Measurements from ENCODE around the gene GEMIN4. TPM values are rescaled to one million over a fixed set of nuclear protein-coding genes. Genes with fewer than 3 reads are reported as not detected.

Gene GEMIN4
- total and polyA plus RNA-seq, 2 of the 8 experiments (the other 6 are each of a cell fraction or from before 2014, with no cell fraction given) = 32.1 to 51.9 TPM

DNA sequence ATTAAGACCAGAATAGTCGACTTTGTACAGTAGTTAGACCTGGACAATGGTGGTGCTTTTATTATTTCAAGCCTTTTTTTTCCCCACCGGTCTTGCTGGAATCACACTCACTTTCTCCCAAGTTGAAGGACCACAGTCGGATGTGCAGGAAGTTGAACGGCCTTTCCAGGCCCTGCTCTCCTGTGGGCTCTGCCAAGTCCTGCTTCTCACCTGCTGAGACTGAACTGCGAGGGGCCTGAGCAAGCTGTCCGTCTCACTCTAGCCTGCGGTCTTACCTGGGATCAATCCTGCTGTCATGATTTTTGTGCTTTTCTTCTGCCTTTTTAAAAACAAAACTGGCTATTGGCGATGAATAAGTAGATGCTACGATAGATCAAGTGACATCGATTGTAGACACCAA lies 18.3 kb downstream of the GEMIN4 start (continued):
- TF ChIP-seq, protein P1, sequence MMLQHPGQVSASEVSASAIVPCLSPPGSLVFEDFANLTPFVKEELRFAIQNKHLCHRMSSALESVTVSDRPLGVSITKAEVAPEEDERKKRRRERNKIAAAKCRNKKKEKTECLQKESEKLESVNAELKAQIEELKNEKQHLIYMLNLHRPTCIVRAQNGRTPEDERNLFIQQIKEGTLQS (IDR thresholded peaks at IDR 0.05; ENCODE audit: insufficient read depth, low read depth, low read length) = no peak
- TF ChIP-seq RNF2 (IDR thresholded peaks at IDR 0.05; ENCODE audit: borderline replicate concordance, low read depth, low read length, missing control alignments, poor library complexity, severe bottlenecking) = no peak
- no peak for TF ChIP-seq E2F6 (IDR thresholded peaks at IDR 0.05)
- no peak for TF ChIP-seq USF2 (IDR thresholded peaks at IDR 0.05; ENCODE audit: low read length)
- TF ChIP-seq GABPA (IDR thresholded peaks at IDR 0.05; ENCODE audit: borderline replicate concordance, insufficient read depth, low read length) = no peak
